H9 (cell line): ENCODE data around the gene DSCAM. TPM values are rescaled to one million over a fixed set of nuclear protein-coding genes. Genes with fewer than 3 reads are reported as not detected.

ENCODE experiments used
- DNase-seq: peaks from one replicate; pipeline ENCODE4 v3.0.0-alpha.2; 2017
- H2AFZ ChIP-seq: one replicate; pipeline ENCODE4 v1.6.1; 2013; ENCODE audit warnings: mild to moderate bottlenecking, low read length, control low read depth, moderate library complexity
- H2AK5ac ChIP-seq: 2 replicates; pipeline ENCODE4 v1.6.1; 2013; ENCODE audit warnings: low read length, control low read depth, mixed read lengths; ENCODE audit not compliant: insufficient read length
- H2BK120ac ChIP-seq: one replicate; pipeline ENCODE4 v1.6.1; 2013; ENCODE audit warnings: low read depth, mild to moderate bottlenecking, low read length, control low read depth, inconsistent platforms; ENCODE audit not compliant: poor library complexity, severe bottlenecking
- H2BK12ac ChIP-seq: 2 replicates; pipeline ENCODE4 v1.6.1; 2013; ENCODE audit warnings: low read length, control low read depth, mixed read lengths, low read depth; ENCODE audit not compliant: insufficient read length
- H2BK15ac ChIP-seq: 2 replicates; pipeline ENCODE4 v1.6.1; 2013; ENCODE audit warnings: low read depth, low read length, control low read depth
- H2BK20ac ChIP-seq: one replicate; pipeline ENCODE4 v1.6.1; 2013; ENCODE audit warnings: low read depth, mild to moderate bottlenecking, low read length, control low read depth, inconsistent platforms; ENCODE audit not compliant: poor library complexity, severe bottlenecking
- H2BK5ac ChIP-seq: 2 replicates; pipeline ENCODE4 v1.6.1; 2013; ENCODE audit warnings: low read length, control low read depth, mixed read lengths; ENCODE audit not compliant: insufficient read length
- H3K14ac ChIP-seq: 2 replicates; pipeline ENCODE4 v1.6.1; 2013; ENCODE audit warnings: low read length, control low read depth; ENCODE audit not compliant: insufficient read depth
- H3K18ac ChIP-seq: 2 replicates; pipeline ENCODE4 v1.6.1; 2013; ENCODE audit warnings: low read depth, mild to moderate bottlenecking, mixed read lengths, low read length, control low read depth; ENCODE audit not compliant: insufficient read length
- H3K23ac ChIP-seq: 2 replicates; pipeline ENCODE4 v1.6.1; 2013; ENCODE audit warnings: low read length, control low read depth, mixed read lengths, low read depth; ENCODE audit not compliant: insufficient read length
- H3K23me2 ChIP-seq: 2 replicates; pipeline ENCODE4 v1.6.1; 2013; ENCODE audit warnings: low read depth, mild to moderate bottlenecking, mixed read lengths, low read length, control low read depth; ENCODE audit not compliant: insufficient read length, poor library complexity, severe bottlenecking
- H3K27ac ChIP-seq: 2 replicates; pipeline ENCODE4 v1.5.1; 2013; ENCODE audit warnings: low read length, control low read depth, mixed read lengths, low read depth; ENCODE audit not compliant: insufficient read length
- H3K27me3 ChIP-seq: 2 replicates; pipeline ENCODE4 v1.6.1; 2013; ENCODE audit warnings: low read length, control low read depth, inconsistent platforms; ENCODE audit not compliant: insufficient read depth
- H3K4ac ChIP-seq: 2 replicates; pipeline ENCODE4 v1.6.1; 2013; ENCODE audit warnings: low read depth, mild to moderate bottlenecking, control low read depth, inconsistent platforms, low read length, moderate library complexity
- H3K4me1 ChIP-seq: 2 replicates; pipeline ENCODE4 v1.6.1; 2013; ENCODE audit warnings: low read length, control low read depth, inconsistent platforms; ENCODE audit not compliant: insufficient read depth
- H3K4me2 ChIP-seq: 2 replicates; pipeline ENCODE4 v1.6.1; 2013; ENCODE audit warnings: low read length, control low read depth, mixed read lengths; ENCODE audit not compliant: insufficient read length, insufficient read depth
- H3K56ac ChIP-seq: 2 replicates; pipeline ENCODE4 v1.6.1; 2013; ENCODE audit warnings: low read depth, mild to moderate bottlenecking, mixed read lengths, low read length, control low read depth; ENCODE audit not compliant: insufficient read length
- H3K79me1 ChIP-seq: 2 replicates; pipeline ENCODE4 v1.6.1; 2013; ENCODE audit warnings: low read depth, mild to moderate bottlenecking, moderate library complexity, low read length, control low read depth, inconsistent platforms; ENCODE audit not compliant: insufficient read depth, poor library complexity, severe bottlenecking
- H3K79me2 ChIP-seq: 2 replicates; pipeline ENCODE4 v1.6.1; 2013; ENCODE audit warnings: low read length, control low read depth, inconsistent platforms; ENCODE audit not compliant: insufficient read depth
- H3K9ac ChIP-seq: 2 replicates; pipeline ENCODE4 v1.6.1; 2013; ENCODE audit warnings: low read length, control low read depth, mixed read lengths; ENCODE audit not compliant: insufficient read length; ENCODE audit errors: extremely low read depth
- H3K9me3 ChIP-seq: one replicate; pipeline ENCODE4 v1.6.1; 2013; ENCODE audit warnings: low read depth, low read length, inconsistent platforms; ENCODE audit not compliant: control insufficient read depth
- H3T11ph ChIP-seq: one replicate; pipeline ENCODE4 v1.6.1; 2013; ENCODE audit warnings: mild to moderate bottlenecking, low read length, control low read depth, inconsistent platforms
- H4K20me1 ChIP-seq: one replicate; pipeline ENCODE4 v1.6.1; 2013; ENCODE audit not compliant: control insufficient read depth, insufficient read length, insufficient read depth
- H4K5ac ChIP-seq: 2 replicates; pipeline ENCODE4 v1.6.1; 2013; ENCODE audit warnings: low read depth, mild to moderate bottlenecking, mixed read lengths, low read length, control low read depth; ENCODE audit not compliant: insufficient read length
- H4K8ac ChIP-seq: replicated peaks from 2 replicates; pipeline ENCODE4 v1.6.1; 2013; ENCODE audit warnings: low read length, control low read depth, mixed read lengths, low read depth; ENCODE audit not compliant: insufficient read length
- H4K91ac ChIP-seq: 2 replicates; pipeline ENCODE4 v1.6.1; 2013; ENCODE audit warnings: low read depth, mild to moderate bottlenecking, moderate library complexity, mixed read lengths, low read length, control low read depth; ENCODE audit not compliant: insufficient read length
- H3K27ac Mint-ChIP-seq, 3 experiments: 2 replicates in 2 of 3; 3 replicates in 1 of 3; pipeline ENCODE4 v1.8.0; 2020 to 2021; ENCODE audit warnings: mixed read lengths in 3 of 3, mild to moderate bottlenecking in 1 of 3, moderate library complexity in 1 of 3
- H3K27me3 Mint-ChIP-seq: 2 replicates; pipeline ENCODE4 v1.8.0; 2021; ENCODE audit warnings: low read depth, mild to moderate bottlenecking, moderate library complexity, mixed read lengths
- H3K36me3 Mint-ChIP-seq, 3 experiments: 2 replicates in 2 of 3; 3 replicates in 1 of 3; pipeline ENCODE4 v1.8.0; 2020 to 2021; ENCODE audit warnings: low read depth in 3 of 3, mixed read lengths in 3 of 3; ENCODE audit not compliant: insufficient read depth in 1 of 3
- H3K4me1 Mint-ChIP-seq, 2 experiments: 2 replicates each; pipeline ENCODE4 v1.8.0; 2020; ENCODE audit warnings: mixed read lengths in 2 of 2
- H3K4me3 Mint-ChIP-seq, 2 experiments: 2 replicates in 1 of 2; 3 replicates in 1 of 2; pipeline ENCODE4 v1.8.0; 2020 to 2021; ENCODE audit warnings: mild to moderate bottlenecking in 2 of 2, mixed read lengths in 2 of 2, moderate library complexity in 1 of 2
- H3K9me3 Mint-ChIP-seq, 2 experiments: 2 replicates in 1 of 2; 3 replicates in 1 of 2; pipeline ENCODE4 v1.8.0; 2020; ENCODE audit warnings: mild to moderate bottlenecking in 2 of 2, mixed read lengths in 2 of 2, moderate library complexity in 1 of 2
- CTCF ChIP-seq: fragments of 200-600 bp; sonication (generic); conservative IDR thresholded peaks from 3 replicates; pipeline ENCODE4 v1.8.0; 2021; ENCODE audit warnings: antibody characterized with exemption, mild to moderate bottlenecking
- WGBS: extraction: QIAGEN DNeasy Blood & Tissue Kit; methylation state at CpG from one replicate; pipeline ENCODE4 v1.1.7; 2013; ENCODE audit warnings: missing lambda C conversion rate, low lambda C conversion rate, mixed read lengths; ENCODE audit not compliant: insufficient read length; ENCODE audit errors: extremely low coverage; 5-methylcytosine and 5-hydroxymethylcytosine counted together
- total RNA-seq: library from RNA; stranded (reverse); gene quantifications from 2 replicates; pipeline ENCODE4 v1.2.1, GENCODE V29; 2021

Gene DSCAM
- total RNA-seq, 1 experiment from 2014 or later: 0.17 TPM

- Histone ChIP-seq H2BK120ac (no peak overlapping the region), H3K23me2 (no peaks in the 10 kb centered on the region), H3K9me3 (no peaks in the 10 kb centered on the region), H2BK15ac (no peak overlapping the region), H3K23ac (no peak overlapping the region), H4K5ac (no peak overlapping the region), H2BK5ac (no peak overlapping the region), H3K27ac (no peak overlapping the region), H3T11ph (no peak overlapping the region), H2AK5ac (no peak overlapping the region), H4K8ac (no peak overlapping the region), H3K27me3 (no peaks in the 10 kb centered on the region), H3K56ac (no peak overlapping the region), H3K18ac (no peak overlapping the region), H3K9ac (no peak overlapping the region), H3K79me2 (no peaks in the 10 kb centered on the region), H3K4me1 (no peaks in the 10 kb centered on the region), H4K91ac (no peak overlapping the region), H3K14ac (no peak overlapping the region; the same call in 1 of the 2 replicates), H2AFZ (no peak overlapping the region), H3K79me1 (no peaks in the 10 kb centered on the region), H3K4ac (no peak overlapping the region), H2BK20ac (no peak overlapping the region), H2BK12ac (no peak overlapping the region), H3K4me2 (no peak overlapping the region), H4K20me1 (no peaks in the 10 kb centered on the region)
- Mint-ChIP-seq H3K4me3 (no peak overlapping the region), H3K4me1 (peaks cover 0 to 3% of the 10 kb centered on the region in 2 experiments; a peak in 1 of 4 replicates), H3K27ac (no peak overlapping the region), H3K9me3 (no peaks in the 10 kb centered on the region), H3K36me3 (0 out of 7 replicates have a peak, but pooled peaks cover 0 to 2% (median 0%) of the 10 kb centered on the region in 3 experiments), H3K27me3 (no peaks in the 10 kb centered on the region)
- WGBS: no CpG with 5 or more reads among the region's 1 CpG
- DNase-seq: no peak
- no peak for TF ChIP-seq CTCF
Observed at GRCh38 chr21:40769231-40769630, 77.7 kb downstream of the DSCAM start.
